NT2/D1 (cell line): Measurements from ENCODE around the gene SNX10.

Source experiments
- YY1 ChIP-seq: IDR thresholded peaks from 2 replicates; pipeline ENCODE4 v1.6.1; 2011; ENCODE audit not compliant: insufficient read length, insufficient read depth
- ZNF274 ChIP-seq: IDR thresholded peaks from 2 replicates; pipeline ENCODE4 v1.6.1; 2011; ENCODE audit warnings: mild to moderate bottlenecking, low read depth, low read length

DNA sequence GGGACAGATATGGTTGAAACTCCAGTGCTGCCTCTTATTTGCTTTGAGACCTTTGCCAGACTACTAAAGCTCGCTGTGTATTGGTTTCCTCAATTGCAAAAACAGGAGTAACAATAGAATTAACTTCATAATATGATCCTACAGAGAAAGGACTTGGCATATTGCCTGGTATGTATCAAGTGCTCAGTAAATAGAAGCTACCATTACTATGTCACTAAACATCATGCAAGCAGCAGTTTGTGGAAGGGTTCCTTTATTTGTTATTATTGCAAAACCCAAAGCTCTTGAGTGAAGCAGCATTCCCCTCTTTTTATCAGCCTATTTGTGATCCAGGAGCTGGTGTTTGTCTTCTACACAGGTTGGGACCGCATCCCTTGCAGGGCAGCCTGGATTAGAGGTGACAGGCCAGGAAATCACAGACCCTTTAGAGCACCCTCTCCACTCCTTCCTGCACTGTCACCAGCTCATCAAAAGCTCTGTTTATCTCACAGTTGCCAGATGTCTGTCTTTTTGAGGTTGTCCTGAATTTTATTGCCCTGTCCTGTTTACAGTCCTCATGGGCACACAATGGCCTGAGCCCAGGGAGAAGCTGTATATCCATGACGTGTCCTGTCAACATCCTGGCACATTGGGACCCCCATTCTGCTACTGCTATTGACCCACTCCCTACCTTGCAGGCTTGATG lies 121.5 kb downstream of the SNX10 start:
- TF ChIP-seq ZNF274 (no peak), YY1 (no peak)
